GM19240 (cell line): Measurements from ENCODE around the gene SMARCB1.

ENCODE experiments used
- DNase-seq: peaks from one replicate; pipeline ENCODE4 v3.0.0; 2011; ENCODE audit warnings: low spot score; ENCODE audit not compliant: insufficient read length

SMARCB1 gene

GRCh38 chr22:23831781-23832180 is 45.0 kb downstream of the SMARCB1 start:
- DNase-seq: no peak

- no peak for DNase-seq
Measured at GRCh38 chr22:23832226-23833016, 45.7 kb downstream of the SMARCB1 start.

- DNase-seq: no peak
Measured at GRCh38 chr22:23833017-23833751, 46.4 kb downstream of the SMARCB1 start.

GRCh38 chr22:23833911-23834317 is 47.1 kb downstream of the SMARCB1 start:
- no peak for DNase-seq

- DNase-seq: no peak
Measured at GRCh38 chr22:23834406-23834792, 47.6 kb downstream of the SMARCB1 start.

- no peak for DNase-seq
Measured at GRCh38 chr22:23834793-23835483, 48.2 kb downstream of the SMARCB1 start.

GRCh38 chr22:23835484-23836144 is 48.8 kb downstream of the SMARCB1 start:
- no peak for DNase-seq

GRCh38 chr22:23836281-23836680 is 49.5 kb downstream of the SMARCB1 start:
- no peak for DNase-seq

GRCh38 chr22:23836692-23837495 is 50.1 kb downstream of the SMARCB1 start:
- DNase-seq: no peak

GRCh38 chr22:23837496-23837859 is 50.7 kb downstream of the SMARCB1 start:
- no peak for DNase-seq

GRCh38 chr22:23837911-23838680 is 51.3 kb downstream of the SMARCB1 start:
- DNase-seq: no peak

- peak; percentile 80 for DNase-seq
Measured at GRCh38 chr22:23838681-23839468, 52.1 kb downstream of the SMARCB1 start, which contains the start of gene DERL3. DERL3 (minus strand) TSS chr22:23839006; CDS start chr22:23838987, 19 bp downstream.

- DNase-seq: no peak
Measured at GRCh38 chr22:23840026-23840425, 53.3 kb downstream of the SMARCB1 start.

- no peak for DNase-seq
Measured at GRCh38 chr22:23841292-23841691, 54.5 kb downstream of the SMARCB1 start.

- no peak for DNase-seq
Measured at GRCh38 chr22:23841736-23842445, 55.1 kb downstream of the SMARCB1 start.

GRCh38 chr22:23842599-23842998 is 55.8 kb downstream of the SMARCB1 start:
- no peak for DNase-seq

- DNase-seq: no peak
Measured at GRCh38 chr22:23844739-23845202, 58.0 kb downstream of the SMARCB1 start.
